GM23248 (cell line): Measurements from ENCODE around the gene SIM1.

ENCODE experiments used
- EZH2 ChIP-seq: fragments of 200-600 bp; sonication (generic); IDR thresholded peaks from 2 replicates; pipeline ENCODE4 v1.6.1; 2018; ENCODE audit warnings: antibody characterized with exemption, mild to moderate bottlenecking; ENCODE audit not compliant: insufficient read depth, poor library complexity, severe bottlenecking
- EZH2phosphoT487 ChIP-seq: fragments of 200-600 bp; sonication (generic); IDR thresholded peaks from 2 replicates; pipeline ENCODE4 v1.6.1; 2018; ENCODE audit warnings: antibody characterized with exemption, moderate library complexity, mild to moderate bottlenecking, low read depth; ENCODE audit not compliant: insufficient read depth

GRCh38 chr6:100346203-100346602 lies 118.5 kb downstream of the SIM1 start:
- no peak for TF ChIP-seq EZH2
- TF ChIP-seq EZH2phosphoT487: no peak
